ENCODE measurements around the gene DCAF4.
"Not testable (repeated sequence)": the region's sequence is repeated elsewhere in the genome, so short reads cannot be mapped to it uniquely, and the experiment has no call there.

DCAF4 gene

DNA sequence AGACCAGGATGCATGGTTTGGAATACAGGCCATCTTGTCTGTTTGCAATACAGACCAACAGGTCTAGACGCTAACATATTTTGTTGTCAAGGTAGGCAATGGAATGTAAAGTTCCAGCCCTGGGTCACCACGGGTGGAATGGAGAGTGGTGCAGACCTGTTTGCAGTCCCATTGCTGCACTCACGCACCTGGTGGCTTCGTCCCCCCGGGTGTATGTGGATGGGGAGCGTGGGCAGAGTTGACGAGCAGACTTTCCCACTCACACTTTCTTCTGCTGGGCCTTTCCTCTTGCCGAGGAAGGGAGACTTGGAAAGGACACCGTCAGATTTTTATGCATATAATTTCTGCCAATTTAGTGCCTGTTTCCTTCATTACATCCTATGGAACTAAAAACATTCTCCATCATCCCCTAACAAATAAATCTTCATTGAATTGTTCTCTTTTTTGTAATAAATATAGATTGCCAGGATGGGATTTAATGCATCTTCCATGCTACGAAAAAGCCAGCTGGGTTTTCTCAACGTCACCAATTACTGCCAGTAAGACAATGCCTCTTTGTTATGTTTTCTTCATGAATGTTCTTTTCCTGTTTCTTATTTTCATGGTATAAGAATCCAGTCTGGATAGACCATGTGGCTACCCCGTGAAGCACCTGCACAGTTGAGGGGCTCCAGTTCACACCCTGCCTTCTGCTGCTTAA is 15.2 kb downstream of the DCAF4 start:
- Mint-ChIP-seq H3K4me3 (no peak overlapping the region), H3K9me3 (no peaks in the 10 kb centered on the region), H3K27me3 (no peaks in the 10 kb centered on the region), H3K27ac (no peak overlapping the region), H3K4me1 (peaks cover 14% of the 10 kb centered on the region), H3K36me3 (peaks cover 69% of the 10 kb centered on the region)
- no peak for ATAC-seq

GRCh38 chr14:72942934-72943333 is 16.7 kb downstream of the DCAF4 start:
- Mint-ChIP-seq H3K27me3 (no peaks in the 10 kb centered on the region), H3K27ac (no peak overlapping the region), H3K9me3 (no peaks in the 10 kb centered on the region), H3K36me3 (peaks cover 62% of the 10 kb centered on the region), H3K4me1 (no peaks in the 10 kb centered on the region), H3K4me3 (no peak overlapping the region)
- no peak for ATAC-seq

- no peaks in the 10 kb centered on the region for H3K27me3 Mint-ChIP-seq
- no peak overlapping the region for H3K27ac Mint-ChIP-seq
- no peak for ATAC-seq
- H3K4me1 Mint-ChIP-seq: no peaks in the 10 kb centered on the region
- no peaks in the 10 kb centered on the region for H3K9me3 Mint-ChIP-seq
- peaks cover 57% of the 10 kb centered on the region for H3K36me3 Mint-ChIP-seq
- no peak overlapping the region for H3K4me3 Mint-ChIP-seq
Measured at GRCh38 chr14:72943876-72944430, 17.7 kb downstream of the DCAF4 start.

GRCh38 chr14:72945356-72946027 is 19.2 kb downstream of the DCAF4 start:
- H3K36me3 Mint-ChIP-seq: peaks cover 53% of the 10 kb centered on the region
- H3K27ac Mint-ChIP-seq: no peak overlapping the region
- no peak overlapping the region for H3K4me3 Mint-ChIP-seq
- H3K27me3 Mint-ChIP-seq: no peaks in the 10 kb centered on the region
- no peak for ATAC-seq
- no peaks in the 10 kb centered on the region for H3K9me3 Mint-ChIP-seq
- no peaks in the 10 kb centered on the region for H3K4me1 Mint-ChIP-seq

GRCh38 chr14:72946491-72946890 is 20.2 kb downstream of the DCAF4 start:
- peaks cover 55% of the 10 kb centered on the region for H3K36me3 Mint-ChIP-seq

GRCh38 chr14:72947366-72948160 is 21.3 kb downstream of the DCAF4 start:
- Mint-ChIP-seq H3K27ac (no peak overlapping the region), H3K36me3 (peaks cover 54% of the 10 kb centered on the region), H3K4me1 (no peaks in the 10 kb centered on the region), H3K27me3 (no peaks in the 10 kb centered on the region), H3K9me3 (no peaks in the 10 kb centered on the region), H3K4me3 (no peak overlapping the region)
- no peak for ATAC-seq

More at GRCh38 chr14:72946491-72946890, 20.2 kb downstream of the DCAF4 start:
- no peak overlapping the region for H3K4me3 Mint-ChIP-seq
- H3K4me1 Mint-ChIP-seq: no peaks in the 10 kb centered on the region
- no peak overlapping the region for H3K27ac Mint-ChIP-seq
- no peaks in the 10 kb centered on the region for H3K9me3 Mint-ChIP-seq
- ATAC-seq: no peak
- H3K27me3 Mint-ChIP-seq: no peaks in the 10 kb centered on the region

- Mint-ChIP-seq H3K4me3 (no peak overlapping the region), H3K9me3 (no peaks in the 10 kb centered on the region), H3K4me1 (no peaks in the 10 kb centered on the region), H3K36me3 (peaks cover 43% of the 10 kb centered on the region), H3K27ac (no peak overlapping the region), H3K27me3 (no peaks in the 10 kb centered on the region)
- ATAC-seq: no peak
Measured at GRCh38 chr14:72948481-72949138, 22.3 kb downstream of the DCAF4 start.

DNA sequence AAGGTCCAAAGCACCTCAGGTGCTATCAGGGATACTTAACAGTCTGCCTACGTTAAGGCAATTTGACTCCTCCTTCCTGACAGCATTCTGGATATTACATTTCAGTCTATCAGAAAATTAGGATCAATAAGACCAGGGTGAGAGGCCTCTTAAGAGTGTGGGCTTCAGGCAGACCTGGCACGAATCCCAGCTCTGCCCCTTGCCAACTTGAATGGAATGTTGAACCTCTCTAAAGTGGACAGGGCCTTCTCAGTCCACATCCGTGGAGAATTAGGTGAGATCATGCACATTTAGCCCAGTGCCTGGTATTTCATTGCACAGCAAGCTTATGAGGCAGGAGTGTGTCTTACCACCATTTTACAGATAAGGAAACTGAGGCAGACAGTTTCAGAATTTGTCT is 25.9 kb downstream of the DCAF4 start:
- no peak for ATAC-seq
- no peak overlapping the region for H3K27ac Mint-ChIP-seq

GRCh38 chr14:72956741-72957140 is 30.5 kb downstream of the DCAF4 start:
- H3K27me3 Mint-ChIP-seq, H3K9me3 Mint-ChIP-seq, H3K4me3 Mint-ChIP-seq, ATAC-seq, H3K4me1 Mint-ChIP-seq, H3K27ac Mint-ChIP-seq: not testable (repeated sequence)
- H3K36me3 Mint-ChIP-seq: peaks cover 73% of the 10 kb centered on the region

More for the DNA sequence above, 25.9 kb downstream of the DCAF4 start:
- Mint-ChIP-seq H3K4me1 (no peaks in the 10 kb centered on the region), H3K36me3 (peaks cover 48% of the 10 kb centered on the region), H3K9me3 (no peaks in the 10 kb centered on the region), H3K4me3 (no peak overlapping the region), H3K27me3 (no peaks in the 10 kb centered on the region)

DNA sequence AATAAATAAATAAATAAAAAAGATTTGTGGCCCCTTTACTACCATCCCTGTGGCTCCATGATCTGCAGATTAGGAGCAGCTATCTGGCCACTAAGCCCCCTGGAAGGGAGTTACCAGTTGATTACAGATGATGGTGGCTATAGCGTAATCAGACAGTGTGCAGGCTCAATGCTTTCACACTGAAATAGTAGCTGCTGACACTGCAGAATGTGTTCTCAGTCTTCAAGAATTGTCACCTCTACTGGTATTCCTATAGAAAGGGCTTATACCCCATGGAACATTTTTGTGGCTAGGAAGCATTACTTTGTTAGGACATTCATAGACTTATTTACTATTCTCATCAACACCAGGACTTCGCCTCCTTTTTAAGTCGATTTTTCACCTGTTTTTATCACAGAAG is 30.9 kb downstream of the DCAF4 start:
- no peak overlapping the region for H3K4me3 Mint-ChIP-seq
- no peak overlapping the region for H3K27ac Mint-ChIP-seq
- peaks cover 73% of the 10 kb centered on the region for H3K36me3 Mint-ChIP-seq
- H3K27me3 Mint-ChIP-seq: no peaks in the 10 kb centered on the region
- H3K4me1 Mint-ChIP-seq: no peaks in the 10 kb centered on the region
- ATAC-seq: no peak
- H3K9me3 Mint-ChIP-seq: no peaks in the 10 kb centered on the region

GRCh38 chr14:72958548-72958947 is 32.3 kb downstream of the DCAF4 start:
- ATAC-seq: no peak
- H3K36me3 Mint-ChIP-seq: peaks cover 78% of the 10 kb centered on the region
- H3K9me3 Mint-ChIP-seq: no peaks in the 10 kb centered on the region
- H3K27ac Mint-ChIP-seq: no peak overlapping the region
- H3K4me3 Mint-ChIP-seq: no peak overlapping the region
- no peaks in the 10 kb centered on the region for H3K4me1 Mint-ChIP-seq
- H3K27me3 Mint-ChIP-seq: no peaks in the 10 kb centered on the region

DNA sequence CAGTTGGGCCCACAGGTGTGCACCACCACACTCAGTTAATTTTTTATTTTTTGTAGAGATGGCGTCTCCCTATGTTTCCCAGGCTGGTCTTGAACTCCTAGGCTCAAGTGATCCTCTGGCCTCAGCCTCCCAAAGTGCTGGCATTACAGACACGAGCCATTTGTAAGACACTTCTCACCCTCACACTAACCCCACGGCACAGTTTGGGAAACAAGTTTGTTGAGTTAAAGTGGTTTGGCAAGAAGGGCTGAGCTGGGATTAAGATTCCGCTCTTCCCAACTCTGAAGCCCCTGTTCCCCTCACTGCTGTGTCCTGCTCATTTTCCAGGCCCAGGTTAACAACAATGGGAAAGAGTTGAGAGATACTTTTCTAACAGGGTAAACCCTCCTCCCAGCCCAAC is 34.8 kb downstream of the DCAF4 start:
- H3K4me3 Mint-ChIP-seq, H3K27ac Mint-ChIP-seq, H3K27me3 Mint-ChIP-seq, H3K4me1 Mint-ChIP-seq, ATAC-seq, H3K9me3 Mint-ChIP-seq: not testable (repeated sequence)
- H3K36me3 Mint-ChIP-seq: peaks cover 74% of the 10 kb centered on the region

DNA sequence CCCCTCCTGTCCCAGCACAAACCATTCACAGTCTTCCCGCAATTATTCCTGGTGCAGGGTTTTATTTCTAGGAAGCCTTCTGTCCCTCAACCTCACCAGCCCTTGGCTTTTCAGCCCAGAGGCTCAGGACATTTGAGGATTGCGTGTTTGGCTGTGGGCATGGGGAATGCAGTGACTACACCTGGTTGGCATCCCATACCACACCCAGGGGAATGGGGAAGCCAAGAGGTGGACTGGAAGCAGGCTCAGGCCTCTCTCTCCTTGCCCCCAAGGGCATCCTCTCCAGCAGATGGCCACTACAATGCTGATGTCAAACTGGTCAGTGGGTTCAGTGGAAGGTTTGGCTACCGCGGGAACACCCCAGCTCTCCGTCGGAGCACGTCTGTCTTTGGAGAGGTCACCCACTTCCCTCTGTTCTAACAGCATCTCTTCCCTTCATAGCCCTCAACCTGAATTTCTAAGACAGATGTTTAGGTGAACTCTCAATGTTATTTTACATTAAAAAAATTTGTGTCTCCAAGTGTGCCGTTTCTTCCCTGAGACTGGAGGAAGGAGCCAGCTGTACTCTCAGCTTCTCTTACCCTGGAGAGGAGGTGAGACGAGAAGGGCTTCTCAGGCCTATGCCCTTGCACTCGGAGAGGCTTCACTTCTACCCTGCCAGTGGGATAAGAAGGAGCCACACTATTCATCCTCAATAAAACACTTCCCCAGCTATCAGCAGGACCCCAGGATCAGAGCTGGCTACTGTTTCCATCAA is 35.5 kb downstream of the DCAF4 start:
- ATAC-seq: no peak
- Mint-ChIP-seq H3K27me3 (no peaks in the 10 kb centered on the region), H3K9me3 (no peaks in the 10 kb centered on the region), H3K27ac (no peak overlapping the region), H3K36me3 (peaks cover 67% of the 10 kb centered on the region), H3K4me3 (no peak overlapping the region), H3K4me1 (no peaks in the 10 kb centered on the region)

GRCh38 chr14:72962336-72962754 is 36.1 kb downstream of the DCAF4 start:
- H3K4me3 Mint-ChIP-seq, H3K27me3 Mint-ChIP-seq, H3K9me3 Mint-ChIP-seq, ATAC-seq, H3K27ac Mint-ChIP-seq, H3K4me1 Mint-ChIP-seq: not testable (repeated sequence)
- H3K36me3 Mint-ChIP-seq: peaks cover 61% of the 10 kb centered on the region

All from stimulated activated memory B cell treated with anti-CD40 and anti-IgM and Interleukin-4, amounts not matched to agents 10 μg/mL and 1 μg/mL and 100 μg/mL, for 72 hours (primary cell).